Activated CD8-positive, alpha-beta memory T cell treated with anti-CD3 and anti-CD28 coated beads for 48 hours (primary cell): Measurements from ENCODE around the gene MKLN1.
"Not testable (repeated sequence)": the region's sequence is repeated elsewhere in the genome, so short reads cannot be mapped to it uniquely, and the experiment has no call there.

ENCODE experiments used
- DNase-seq, 3 experiments: peaks; one replicate each; pipeline ENCODE4 v3.0.0-alpha.2; 2020; ENCODE audit warnings: low read depth in 2 of 3, low spot score in 2 of 3

MKLN1 gene

GRCh38 chr7:131455546-131455945 is 127.9 kb downstream of the MKLN1 start:
- no peak for DNase-seq

DNA sequence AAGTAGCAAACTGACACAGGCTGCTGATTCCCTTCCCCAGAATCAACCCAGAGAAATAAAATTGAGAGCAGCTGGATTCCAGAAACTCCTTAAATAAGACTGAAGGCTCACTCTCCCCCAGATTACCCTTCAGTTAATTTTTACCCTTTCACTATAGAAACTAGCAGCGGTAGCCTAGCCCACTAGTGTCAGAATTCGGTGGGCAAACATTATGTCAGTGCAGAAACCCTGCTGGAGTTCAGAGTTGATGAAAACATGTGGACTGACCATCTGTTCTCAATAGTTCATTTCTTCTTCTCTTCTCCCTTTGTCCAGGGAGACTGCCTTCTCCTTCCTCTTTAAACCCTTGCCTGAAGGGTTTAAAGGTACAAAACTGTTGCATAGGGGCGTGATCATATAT is 128.7 kb downstream of the MKLN1 start:
- DNase-seq = no peak

GRCh38 chr7:131459256-131459655 is 131.6 kb downstream of the MKLN1 start:
- DNase-seq = no peak

GRCh38 chr7:131462059-131462458 is 134.4 kb downstream of the MKLN1 start:
- no peak for DNase-seq

DNA sequence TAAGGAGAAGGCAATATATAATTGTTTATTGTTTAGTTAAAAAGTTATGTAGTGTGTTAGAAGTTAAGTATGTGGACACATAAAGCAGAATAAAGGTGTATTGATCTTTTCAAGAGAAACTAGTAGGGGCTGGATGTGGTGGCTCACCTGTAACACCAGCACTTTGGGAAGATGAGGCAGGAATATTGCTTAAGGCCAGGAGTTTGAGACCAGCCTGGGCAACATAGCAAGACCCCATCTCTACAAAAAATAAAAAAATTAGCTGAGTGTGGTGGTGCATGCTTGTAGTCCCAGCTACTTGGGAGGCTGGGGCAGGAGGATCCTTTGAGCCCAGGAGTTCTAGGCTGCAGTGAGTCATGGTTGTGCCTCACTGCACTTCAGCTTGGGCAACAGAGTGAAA is 135.0 kb downstream of the MKLN1 start:
- DNase-seq = not testable (repeated sequence)

DNA sequence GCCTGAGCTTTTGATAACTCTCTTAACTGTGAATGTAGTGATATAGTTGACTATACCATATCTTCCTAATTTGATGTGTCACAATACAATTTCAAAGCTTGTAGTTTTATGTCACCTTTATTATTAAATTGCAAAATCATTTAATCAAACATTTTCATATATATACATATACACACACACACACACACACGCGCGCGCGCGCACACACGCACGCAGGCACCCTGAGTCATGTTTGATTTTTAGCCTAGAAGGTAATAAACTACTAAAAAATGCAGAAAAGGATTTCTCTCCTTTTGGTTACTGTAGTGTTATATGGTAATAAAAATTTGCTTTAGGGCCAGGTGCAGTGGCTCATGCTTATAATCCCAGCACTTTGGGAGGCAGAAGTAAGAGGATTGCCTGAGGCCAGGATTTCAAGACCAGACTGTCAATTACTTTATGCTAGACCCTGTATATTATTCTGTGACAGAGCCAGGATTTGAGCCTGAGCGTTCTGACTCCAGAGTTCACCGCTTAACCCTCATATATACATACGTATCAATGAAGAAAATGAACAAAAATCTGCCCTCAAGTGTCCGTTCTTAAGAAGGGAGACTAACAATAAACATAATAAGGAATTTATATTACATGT is 139.2 kb downstream of the MKLN1 start:
- no peak for DNase-seq

DNA sequence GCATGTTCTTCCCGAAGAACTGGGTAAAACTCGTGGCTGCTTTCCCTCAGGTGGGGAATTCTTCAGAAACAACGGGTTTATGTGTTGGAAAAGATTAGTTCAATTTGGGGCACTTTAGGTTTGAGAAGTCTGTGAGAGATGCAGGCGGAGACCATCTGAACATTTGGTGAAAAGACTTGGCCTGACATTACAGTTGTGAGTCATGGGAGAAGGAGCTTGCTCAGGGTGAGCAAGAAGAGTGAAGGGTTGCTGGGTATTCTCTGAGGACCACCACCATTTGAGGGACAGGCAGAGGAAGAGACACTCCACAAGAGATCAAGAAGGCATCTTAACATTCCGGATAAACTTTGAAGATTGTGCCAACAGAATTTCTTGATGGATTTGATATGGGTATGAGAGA is 140.1 kb downstream of the MKLN1 start:
- no peak for DNase-seq

GRCh38 chr7:131471250-131472004 is 143.8 kb downstream of the MKLN1 start:
- DNase-seq = no peak

GRCh38 chr7:131476740-131477139 is 149.1 kb downstream of the MKLN1 start:
- DNase-seq = no peak

- no peak for DNase-seq
Observed at GRCh38 chr7:131480384-131481315, 153.0 kb downstream of the MKLN1 start.

- DNase-seq = no peak
Observed at GRCh38 chr7:131482800-131483199, 155.1 kb downstream of the MKLN1 start.

DNA sequence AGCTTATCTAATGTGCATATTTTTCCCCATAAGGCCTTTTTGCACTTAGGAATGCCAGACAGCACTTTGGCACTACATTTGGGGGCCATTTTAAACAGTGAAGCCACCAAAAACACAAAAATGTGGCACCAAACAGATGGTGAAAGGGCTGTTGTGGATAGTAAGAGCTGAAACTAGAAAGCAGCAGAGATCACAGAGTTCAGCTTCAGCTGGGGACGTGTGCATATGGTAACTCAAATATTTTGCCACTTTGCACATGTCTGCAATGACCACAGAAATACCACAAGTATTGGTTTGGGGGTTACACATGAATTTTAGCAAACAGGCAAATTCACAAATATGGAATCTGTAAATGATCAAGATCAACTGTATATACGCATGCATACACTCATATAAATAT is 155.9 kb downstream of the MKLN1 start:
- no peak for DNase-seq

DNA sequence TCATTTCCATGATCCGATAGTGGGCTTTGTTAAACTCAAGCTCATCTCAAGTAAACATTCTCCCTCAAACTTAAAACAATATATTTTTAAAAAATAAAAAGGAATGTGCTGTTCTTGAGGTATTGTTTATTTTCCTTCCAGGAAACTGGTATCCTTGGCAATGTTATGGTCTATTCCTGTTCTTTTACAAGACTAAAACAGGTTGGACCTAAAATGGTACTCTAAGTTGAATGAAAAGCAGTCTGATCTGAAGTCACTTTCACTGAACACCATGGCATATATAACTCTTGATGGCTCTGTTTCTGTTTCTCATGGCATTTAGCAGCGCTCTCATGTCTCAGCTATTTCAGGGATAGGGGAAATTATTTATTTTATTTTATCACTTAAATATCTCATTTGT is 158.7 kb downstream of the MKLN1 start:
- DNase-seq = no peak

DNA sequence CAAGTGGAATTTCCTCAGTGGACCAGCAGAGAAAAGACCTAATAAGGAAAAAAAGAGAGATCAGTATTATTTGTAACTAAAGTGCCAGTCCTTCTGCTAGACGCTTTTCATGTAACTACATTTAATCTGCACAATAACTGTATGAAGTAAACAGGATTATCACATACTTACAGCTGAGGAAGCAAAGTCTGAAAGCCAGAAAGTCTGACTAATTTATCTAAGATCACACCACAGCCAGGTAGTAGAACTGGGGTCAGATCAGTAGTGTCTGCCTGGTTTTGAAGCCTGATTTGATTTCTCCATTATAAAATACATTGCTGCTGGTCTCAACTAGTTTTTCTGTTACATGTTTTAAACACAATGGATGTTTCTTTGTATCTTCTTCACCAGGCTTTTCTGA is 159.5 kb downstream of the MKLN1 start:
- DNase-seq = no peak

- DNase-seq = no peak
Observed at GRCh38 chr7:131488361-131488760, 160.7 kb downstream of the MKLN1 start.

DNA sequence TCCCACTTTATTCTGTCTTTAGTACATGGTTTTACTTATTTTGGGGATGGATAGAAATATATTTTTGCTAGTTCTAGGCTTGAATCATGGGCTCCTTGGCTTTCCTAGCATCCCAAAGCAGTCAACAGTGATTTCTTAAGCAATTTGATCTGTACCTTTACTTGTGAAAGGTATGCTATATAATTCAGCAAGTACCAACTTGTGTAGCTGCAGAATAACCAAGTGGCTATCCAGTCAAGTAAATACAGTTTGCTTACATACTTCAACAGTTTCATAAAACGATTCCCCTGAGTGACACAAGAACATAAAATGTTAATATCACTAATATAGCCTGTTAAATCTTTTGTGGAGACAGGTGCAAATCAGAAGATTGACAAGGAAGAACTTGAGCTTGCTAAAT is 161.5 kb downstream of the MKLN1 start:
- no peak for DNase-seq

DNA sequence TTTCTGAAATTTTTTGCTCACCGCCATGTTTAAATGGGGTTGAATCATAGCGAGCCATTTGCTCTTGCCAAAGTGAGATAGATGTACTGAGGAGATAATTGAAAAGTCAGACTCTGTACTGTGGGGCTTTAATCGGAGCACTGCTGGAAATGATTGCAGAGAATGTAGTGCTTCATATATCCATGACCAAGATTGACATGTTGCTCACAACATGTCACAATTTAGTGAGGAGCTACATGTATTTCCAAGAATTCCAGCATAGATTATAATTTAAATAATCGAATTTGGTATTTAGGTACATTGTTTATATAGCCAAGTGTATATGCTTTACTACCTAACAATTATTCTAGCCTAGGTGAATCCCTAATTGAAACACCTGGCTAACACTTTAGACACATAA is 162.2 kb downstream of the MKLN1 start:
- DNase-seq = no peak

DNA sequence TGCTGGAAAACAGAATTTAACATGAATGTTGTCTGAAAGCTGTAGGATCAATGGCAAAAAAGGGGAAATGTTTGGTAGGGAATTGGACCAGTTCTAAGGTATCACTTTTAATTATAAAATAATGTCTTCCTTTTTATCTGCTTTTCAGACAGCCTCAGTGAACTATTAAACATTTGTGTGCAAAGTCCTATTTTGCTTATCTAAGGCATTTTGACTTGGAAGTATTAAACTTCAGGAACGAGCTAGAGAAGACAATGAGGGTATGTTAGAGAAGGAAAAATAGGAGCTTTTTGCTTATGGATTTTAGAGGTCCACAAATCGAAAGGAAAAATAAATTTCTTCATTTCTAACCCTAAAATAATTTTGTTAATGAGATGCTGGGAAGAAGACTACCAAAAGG is 165.4 kb downstream of the MKLN1 start:
- no peak for DNase-seq

DNA sequence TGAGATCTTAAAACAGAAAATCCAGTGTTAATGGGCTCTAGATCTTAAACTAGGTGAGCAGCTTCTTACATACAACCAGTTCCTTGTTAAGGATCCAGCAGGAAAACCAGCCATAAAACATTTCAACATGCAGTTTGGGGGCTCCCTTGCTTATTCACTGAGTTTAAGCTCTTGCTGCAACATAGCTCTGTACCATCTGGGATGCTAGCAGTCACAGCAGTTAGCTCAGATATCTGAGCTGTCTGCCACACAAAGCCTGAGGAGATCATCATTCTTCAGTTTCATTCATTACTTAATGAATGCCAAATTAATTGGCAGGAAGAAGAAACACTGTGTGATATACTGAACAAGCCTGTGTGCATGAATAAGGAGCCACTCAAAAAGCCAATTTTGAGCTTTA is 165.9 kb downstream of the MKLN1 start:
- DNase-seq = no peak

DNA sequence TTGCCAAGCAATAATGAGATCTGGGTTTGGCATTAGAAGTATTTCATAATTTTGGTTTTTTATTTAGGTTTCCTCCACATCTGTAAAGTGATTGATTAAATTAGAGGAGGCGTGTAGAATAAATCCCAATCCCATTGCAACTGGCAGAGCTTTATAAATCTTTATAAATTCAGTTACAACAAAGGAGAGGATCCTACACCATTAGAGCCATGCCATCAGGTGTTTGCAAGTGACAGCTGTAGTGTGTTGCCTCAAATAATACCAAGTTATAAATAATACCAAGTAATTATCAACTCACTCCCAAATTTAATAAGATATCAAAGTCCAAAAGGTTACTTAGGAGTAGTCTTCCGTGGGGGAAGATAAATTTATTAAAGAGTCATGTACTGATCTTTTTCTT is 166.5 kb downstream of the MKLN1 start:
- no peak for DNase-seq

- DNase-seq = no peak
Observed at GRCh38 chr7:131495669-131496498, 168.2 kb downstream of the MKLN1 start.
